GM21526 (cell line): Measurements from ENCODE around the gene NECAB2.

Experiments used
- ATAC-seq: cut with Tn5 transposase; IDR thresholded peaks from one replicate; pipeline ENCODE4 v1.9.1; 2021; ENCODE audit warnings: moderate library complexity; ENCODE audit not compliant: unreplicated experiment, low FRiP score

The NECAB2 gene

DNA sequence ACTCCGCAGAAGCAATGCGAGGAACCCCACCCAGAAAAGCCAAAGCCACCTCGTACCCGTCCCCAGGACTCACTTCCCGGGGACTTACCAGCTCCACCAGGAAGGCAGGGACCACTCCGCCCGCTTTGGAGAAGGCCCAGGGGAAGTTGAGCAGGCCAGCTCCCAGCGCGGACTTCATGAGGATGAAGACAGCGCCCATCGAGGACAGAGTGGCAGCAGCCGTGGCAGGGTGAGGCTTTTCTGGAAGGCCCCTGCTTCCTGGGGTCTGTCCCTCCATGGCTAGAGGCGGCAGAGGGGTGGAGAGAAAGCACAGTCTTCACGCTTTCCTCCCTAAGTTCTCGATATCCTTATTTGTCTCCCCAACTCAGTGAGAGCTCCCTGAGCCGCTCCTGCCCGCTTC lies 73.8 kb downstream of the NECAB2 start:
- no peak for ATAC-seq

DNA sequence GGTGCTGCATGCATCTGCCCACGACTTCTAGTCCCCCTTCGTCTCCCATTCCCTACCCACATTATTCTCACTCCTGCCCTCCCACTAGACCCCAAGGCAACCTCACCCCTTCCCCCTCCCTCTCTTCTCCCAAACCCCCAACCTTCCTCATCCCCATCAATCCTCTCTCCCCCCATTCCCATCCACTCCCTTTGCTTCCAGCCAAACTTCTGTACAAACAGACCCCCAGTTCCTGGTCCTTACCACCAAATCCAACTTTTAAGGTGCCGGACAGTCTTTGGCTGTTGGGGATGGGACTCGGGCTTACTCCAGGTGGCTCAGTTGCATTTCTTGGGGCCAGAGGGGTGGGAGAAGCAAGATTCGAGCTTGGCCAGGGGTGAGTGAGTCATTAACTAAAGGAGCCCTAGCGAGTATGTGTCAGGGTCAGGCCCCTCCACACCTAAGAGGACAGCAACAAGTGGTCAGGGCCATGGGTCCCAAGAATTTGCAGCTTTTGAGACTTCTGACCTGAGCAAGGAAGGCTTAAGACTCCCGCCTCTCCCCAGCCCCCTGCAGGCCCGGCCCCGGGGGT lies 74.3 kb downstream of the NECAB2 start, which contains the start of gene SLC38A8:
Gene SLC38A8, minus strand, starts transcription at position 488 of the 571 bp plus-strand sequence. CDS start 638 bp downstream, outside the sequence.
- no peak for ATAC-seq

DNA sequence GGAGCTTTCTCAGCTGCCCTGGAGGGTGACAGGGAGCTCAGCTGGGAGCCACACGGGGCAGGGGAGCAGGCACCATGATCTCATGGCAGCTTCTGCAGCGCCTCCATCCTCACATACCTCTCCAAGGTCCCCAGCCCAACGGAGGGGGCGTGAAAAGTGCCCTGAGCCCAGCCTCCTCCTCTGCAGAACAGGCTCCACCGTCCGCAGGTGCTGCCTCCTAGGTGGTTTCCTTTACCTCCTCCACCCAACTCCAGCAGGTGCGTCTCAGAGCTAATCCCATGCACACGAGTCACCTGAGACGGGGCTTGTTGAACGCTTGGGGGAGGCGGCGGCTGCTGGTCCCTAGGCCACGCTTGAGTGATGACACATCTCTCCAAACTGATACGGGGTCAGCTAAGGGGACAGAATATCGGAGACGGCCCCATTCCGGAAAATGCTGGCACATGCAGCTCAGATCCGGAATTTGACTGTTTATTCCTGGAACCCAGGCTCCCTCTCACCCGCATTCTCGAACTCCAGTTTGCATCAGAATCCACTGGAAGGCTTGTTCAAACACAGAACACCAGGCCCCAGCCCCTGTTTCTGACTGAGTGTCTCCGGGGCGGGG lies 74.9 kb downstream of the NECAB2 start:
- no peak for ATAC-seq

DNA sequence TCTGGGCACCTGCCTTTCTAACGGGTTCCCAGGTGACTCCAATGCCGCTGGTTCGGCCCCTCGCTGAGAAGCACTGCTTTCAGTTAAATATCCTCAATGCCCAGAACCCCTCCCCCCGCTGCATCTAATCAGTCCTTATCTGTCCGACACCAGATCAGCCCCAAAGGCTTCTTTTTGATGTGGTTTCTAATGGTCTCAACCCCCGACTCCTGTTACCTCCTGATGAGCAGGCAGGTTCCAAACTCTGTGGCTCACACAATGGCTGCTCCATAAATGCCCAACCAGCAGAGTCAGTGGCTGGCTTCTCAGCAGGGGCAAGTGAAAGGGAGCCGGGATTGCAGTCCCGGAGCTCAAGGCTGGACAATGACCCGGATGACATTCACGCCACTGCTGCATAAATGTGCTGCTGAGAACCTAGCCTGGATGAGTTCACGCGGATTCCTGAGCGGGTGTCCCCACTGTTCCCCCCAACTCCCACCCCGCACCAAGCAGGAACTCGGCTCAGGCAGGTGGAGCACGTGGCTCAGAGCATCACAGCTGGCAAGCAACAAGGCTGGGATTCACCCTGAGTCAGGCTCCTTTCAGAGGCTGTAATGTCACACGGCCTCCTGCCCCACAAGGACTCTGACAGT lies 75.6 kb downstream of the NECAB2 start:
- no peak for ATAC-seq

DNA sequence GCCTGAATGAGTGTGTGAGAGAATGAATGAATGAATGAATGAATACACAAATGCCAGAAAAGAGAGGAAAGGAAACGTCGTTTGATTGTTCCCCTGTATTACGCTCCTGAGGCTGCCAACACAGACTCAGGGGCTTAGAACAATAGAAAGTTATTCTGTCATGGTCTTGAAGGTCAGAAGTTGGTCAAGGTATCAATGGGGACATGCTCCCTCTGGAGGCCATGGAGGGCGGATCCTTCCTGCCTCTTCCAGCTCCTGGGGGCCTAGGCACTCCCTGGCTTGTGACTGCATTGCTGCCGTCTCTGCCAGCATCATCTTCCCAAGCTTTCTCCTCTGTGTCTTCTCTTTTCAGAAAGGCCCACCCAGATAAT lies 76.1 kb downstream of the NECAB2 start:
- ATAC-seq = no peak

DNA sequence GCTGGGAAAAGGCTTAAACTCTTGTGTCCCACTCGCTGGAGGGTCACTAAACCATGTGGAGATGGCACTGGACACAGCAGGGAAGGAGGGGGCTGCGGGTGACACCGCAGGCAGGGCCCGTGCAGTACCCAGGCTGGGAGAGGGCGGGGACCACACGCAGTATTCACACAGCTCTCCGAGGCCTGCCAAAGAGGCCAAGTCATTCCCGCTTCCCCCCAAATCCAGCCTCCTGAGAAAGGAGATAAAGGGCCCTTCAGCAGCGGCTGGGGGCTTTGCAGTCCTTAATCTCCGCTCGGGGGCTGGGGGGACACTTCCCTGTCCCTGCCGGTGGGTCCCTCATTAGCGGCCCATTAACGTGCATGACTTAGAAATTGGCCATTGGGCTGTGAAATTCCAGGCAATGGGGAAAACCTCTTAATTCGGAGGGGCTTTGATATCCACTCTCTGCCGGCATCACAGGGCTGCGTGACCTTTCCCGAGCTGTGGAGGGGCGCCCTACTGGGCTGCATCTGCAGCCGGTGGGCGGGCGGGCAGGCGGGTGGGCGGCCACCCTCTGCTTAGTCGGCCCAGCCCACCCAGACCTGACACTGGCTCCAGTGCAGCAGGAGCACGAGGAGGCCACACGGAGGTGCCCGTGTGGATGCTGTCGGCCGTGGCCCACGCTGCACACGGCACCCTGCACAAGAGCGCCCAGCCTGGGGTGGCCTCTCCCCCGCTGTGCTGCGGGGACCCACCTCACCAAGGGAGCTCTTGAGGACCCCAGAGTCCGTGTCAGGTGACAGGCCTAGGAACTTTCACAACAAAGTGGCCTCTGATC lies 77.2 kb downstream of the NECAB2 start:
- no peak for ATAC-seq

DNA sequence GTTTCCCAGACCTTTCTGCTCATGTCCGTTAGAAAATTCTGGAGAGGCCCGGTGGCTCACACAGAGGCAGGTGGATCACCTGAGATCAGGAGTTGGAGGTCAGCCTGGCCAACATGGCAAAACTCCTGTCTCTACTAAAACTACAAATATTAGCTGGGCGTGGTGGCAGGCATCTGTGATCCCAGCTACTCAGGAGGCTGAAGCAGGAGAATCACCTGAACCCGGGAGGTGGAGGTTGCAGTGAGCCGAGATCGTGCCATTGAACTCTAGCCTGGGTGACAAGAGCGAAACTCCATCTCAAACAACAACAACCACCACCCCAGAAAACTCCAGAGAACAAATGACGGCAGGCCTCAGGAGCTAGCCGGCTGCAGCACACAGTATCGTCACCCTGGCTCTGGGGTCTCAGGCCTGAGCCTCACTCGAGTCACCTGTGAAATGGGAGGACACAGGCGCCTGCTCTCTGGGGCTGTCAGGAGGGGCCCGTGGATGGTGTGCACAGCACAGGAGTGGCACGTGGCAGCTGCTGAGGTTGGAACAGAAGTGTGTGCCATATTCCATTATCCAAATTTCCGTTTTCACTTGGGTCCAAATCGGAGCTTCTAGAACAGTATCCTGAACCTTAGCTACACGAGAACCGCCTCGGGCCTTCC lies 77.9 kb downstream of the NECAB2 start:
- ATAC-seq = no peak

DNA sequence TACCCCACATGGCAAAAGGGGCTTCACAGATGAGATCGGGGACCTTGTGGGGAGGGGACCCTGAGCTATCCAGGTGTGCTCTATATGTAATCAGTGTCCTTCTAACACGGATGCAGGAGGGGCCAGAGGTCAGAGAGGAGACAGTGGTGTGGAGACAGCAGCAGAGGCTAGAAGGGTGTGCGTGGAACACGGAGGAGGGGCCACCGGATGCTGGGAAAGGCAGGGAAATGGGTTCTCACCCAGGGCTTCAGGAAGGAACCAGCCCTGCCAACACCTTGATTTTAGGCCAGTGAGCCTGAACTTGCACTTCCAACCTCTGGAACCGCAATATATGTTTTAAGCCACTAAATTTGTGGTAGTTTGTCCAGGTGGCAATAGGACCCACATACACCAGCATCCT lies 79.2 kb downstream of the NECAB2 start:
- no peak for ATAC-seq

DNA sequence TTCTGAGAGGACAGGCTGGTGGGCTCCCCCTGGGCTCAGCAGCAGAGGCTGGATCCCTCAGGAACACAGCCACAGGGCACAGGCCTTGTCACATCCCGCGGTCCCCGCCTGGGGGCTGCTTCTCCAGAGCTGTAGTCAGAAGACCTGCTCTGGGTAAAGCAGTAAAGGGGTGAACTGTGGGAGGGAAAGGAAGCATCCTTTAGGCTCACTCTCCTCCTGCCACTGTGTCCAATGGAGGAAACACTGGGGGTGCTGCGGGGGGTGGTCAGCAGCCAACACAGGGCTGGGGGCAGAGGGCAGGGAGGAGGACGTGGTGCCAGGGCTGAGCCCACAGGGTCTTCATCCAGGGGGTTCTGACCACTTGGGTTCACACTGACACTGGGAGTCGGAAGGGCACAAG lies 79.6 kb downstream of the NECAB2 start:
- no peak for ATAC-seq

DNA sequence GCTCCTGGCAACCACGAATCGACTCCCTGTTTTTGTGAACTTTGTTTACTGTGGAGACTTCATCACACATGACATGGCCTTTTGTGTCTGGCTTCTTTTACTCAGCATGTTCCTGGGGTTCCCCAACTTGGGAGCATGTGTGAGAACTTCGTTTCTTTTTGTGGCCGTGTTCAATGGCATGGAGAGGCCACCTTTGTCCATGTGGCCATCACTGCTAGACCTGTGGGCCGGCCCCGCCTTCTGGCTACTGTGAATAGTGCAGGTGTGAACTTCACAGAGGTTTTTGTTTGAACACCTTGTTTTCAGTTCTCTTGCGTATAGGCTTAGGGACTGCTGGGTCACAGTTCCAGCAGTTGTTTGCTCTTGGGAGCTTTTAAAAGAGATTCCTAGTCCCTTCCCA lies 80.2 kb downstream of the NECAB2 start:
- ATAC-seq = no peak

DNA sequence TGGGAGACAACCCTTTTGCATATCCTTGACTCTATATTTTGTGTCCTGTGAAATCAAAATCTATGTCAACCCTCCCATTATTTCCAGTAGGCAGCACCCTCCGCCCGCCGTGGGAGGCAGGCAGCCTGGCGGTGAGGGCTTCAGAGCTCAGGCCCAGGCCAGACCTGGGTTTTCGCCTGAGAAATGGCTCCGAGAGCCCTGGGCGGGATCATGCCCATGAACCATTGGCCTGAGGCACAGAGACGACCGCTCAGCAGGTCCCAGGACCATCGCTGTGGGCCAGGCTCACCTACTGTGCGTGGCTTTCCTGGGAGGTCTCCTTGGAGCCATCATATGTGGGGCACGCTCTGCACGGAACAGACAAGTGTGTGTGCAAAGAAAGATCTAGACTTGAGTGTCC lies 80.8 kb downstream of the NECAB2 start:
- ATAC-seq = no peak

DNA sequence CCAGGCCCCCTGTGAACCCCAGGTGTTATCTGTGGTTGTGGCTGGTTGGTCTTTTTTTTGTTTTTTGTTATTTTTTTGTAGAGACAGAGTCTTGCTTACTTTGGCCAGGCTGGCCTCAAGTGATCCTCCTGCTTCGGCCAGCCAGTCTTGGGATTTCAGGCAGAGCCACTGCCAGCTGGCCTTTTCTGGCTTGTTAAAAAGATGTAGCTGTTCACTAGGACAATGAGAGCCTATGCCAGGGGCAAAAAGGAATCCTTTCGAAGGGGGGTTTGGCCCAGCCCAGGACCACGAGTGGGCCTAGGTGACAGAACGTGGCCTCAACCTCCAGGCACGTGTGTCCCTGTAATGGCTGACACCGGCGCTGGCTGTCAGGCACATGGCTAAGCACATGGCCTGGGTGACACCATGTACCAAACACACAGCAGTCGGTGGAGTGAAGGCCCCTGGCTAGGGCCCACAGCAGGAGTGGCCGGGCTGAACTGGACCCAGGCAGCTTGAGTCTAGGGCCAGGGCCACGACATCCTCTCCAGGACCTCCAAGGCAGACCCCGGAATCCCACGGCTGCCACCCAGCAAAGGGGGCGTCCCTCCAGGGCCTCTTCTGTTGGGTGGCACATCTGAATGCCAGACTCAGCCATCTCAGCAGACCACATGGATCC lies 81.5 kb downstream of the NECAB2 start:
- ATAC-seq = no peak

DNA sequence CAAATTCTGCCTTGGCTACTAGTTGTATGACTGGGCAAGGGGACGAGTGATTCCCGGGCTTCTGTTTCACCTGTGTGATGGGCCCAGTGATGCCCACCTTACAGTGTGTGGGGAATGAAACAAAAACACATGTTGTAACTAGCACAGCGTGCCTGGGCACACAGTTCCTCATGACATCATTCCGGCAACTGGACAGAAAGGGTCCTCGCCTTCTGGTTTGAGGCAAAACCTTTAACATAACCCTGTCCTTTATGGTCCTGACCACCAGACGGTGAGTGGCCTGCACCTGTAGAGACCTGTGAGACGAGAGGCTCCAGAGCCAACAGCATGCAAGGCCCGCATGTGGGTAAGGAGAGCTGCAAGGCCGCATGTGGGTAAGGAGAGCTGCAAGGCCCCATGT lies 82.3 kb downstream of the NECAB2 start:
- ATAC-seq = no peak

DNA sequence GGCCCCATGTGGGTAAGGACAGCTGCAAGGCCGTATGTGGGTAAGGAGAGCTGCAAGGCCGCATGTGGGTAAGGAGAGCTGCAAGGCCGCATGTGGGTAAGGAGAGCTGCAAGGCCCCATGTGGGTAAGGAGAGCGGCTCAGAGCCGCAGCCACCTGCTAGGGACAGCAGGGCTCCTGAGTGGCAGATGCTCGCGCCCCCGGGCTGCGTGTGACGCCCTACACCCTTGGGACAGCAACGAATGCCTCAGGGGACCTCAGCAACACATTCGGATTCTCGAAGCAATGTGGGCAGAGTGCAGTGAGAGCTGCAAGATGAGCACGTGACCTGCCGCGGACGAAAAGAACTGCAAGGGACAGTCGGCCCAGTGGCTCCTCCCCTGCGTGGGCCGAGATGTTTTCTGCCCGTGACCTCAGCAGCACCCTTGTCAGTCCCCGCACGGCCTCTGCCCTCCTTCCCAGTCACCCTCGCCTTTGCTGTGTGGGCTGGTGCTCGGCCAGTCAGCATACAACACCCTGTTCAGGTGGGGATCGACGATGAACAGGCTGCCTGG lies 84.1 kb downstream of the NECAB2 start:
- no peak for ATAC-seq
